Kidney epithelial cell (primary cell): ENCODE results near the gene CORO6. TPM values are rescaled to one million over a fixed set of nuclear protein-coding genes. Genes with fewer than 3 reads are reported as not detected.

Experiments used
- DNase-seq: peaks from one replicate; pipeline ENCODE4 v3.0.0-alpha.2; 2010; ENCODE audit warnings: low read depth
- H3K27me3 ChIP-seq: 2 replicates; pipeline ENCODE4 v1.6.0; 2011; ENCODE audit warnings: low read length; ENCODE audit not compliant: control insufficient read depth, insufficient read depth
- H3K36me3 ChIP-seq: 2 replicates; pipeline ENCODE4 v1.5.1; 2011; ENCODE audit warnings: low read length; ENCODE audit not compliant: control insufficient read depth, insufficient read depth
- H3K4me3 ChIP-seq: 2 replicates; pipeline ENCODE4 v1.5.1; 2011; ENCODE audit warnings: low read depth, mild to moderate bottlenecking, control low read depth, low read length
- total RNA-seq: library from RNA; depleted of rRNA; stranded (reverse); fragments of >200 nt; gene quantifications from 2 replicates; pipeline ENCODE4 v1.2.3, GENCODE V29; 2015
- TF ChIP-seq, protein P1 (sequence below): IDR thresholded peaks from 2 replicates; pipeline ENCODE4 v1.5.1; 2011; ENCODE audit warnings: mild to moderate bottlenecking, moderate library complexity, low read length, control low read depth, inconsistent platforms; ENCODE audit not compliant: insufficient read depth, poor library complexity, severe bottlenecking

Gene CORO6
- total RNA-seq, 1 donor from 2014 or later: 2.2 TPM

DNA sequence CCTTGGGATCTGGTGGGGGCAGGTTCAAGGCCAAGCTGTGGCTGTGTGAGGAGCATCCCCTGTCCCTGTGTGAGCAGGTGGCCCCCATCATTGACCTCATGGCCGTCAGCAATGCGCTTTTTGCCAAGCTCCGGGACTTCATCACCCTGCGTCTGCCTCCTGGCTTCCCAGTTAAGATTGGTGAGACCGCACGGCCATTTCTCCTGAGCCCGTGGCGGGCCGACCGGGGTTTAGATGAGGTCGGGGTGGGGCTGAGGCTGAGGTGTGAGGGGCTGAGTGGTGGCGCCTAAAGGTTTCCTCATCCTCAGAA, 10.7 kb downstream of the CORO6 start:
- H3K4me3 ChIP-seq: no peak overlapping the region
- TF ChIP-seq, protein P1, sequence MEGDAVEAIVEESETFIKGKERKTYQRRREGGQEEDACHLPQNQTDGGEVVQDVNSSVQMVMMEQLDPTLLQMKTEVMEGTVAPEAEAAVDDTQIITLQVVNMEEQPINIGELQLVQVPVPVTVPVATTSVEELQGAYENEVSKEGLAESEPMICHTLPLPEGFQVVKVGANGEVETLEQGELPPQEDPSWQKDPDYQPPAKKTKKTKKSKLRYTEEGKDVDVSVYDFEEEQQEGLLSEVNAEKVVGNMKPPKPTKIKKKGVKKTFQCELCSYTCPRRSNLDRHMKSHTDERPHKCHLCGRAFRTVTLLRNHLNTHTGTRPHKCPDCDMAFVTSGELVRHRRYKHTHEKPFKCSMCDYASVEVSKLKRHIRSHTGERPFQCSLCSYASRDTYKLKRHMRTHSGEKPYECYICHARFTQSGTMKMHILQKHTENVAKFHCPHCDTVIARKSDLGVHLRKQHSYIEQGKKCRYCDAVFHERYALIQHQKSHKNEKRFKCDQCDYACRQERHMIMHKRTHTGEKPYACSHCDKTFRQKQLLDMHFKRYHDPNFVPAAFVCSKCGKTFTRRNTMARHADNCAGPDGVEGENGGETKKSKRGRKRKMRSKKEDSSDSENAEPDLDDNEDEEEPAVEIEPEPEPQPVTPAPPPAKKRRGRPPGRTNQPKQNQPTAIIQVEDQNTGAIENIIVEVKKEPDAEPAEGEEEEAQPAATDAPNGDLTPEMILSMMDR: no peak
- DNase-seq: no peak
- no peaks in the 10 kb centered on the region for H3K36me3 ChIP-seq
- peaks cover 15% of the 10 kb centered on the region for H3K27me3 ChIP-seq

DNA sequence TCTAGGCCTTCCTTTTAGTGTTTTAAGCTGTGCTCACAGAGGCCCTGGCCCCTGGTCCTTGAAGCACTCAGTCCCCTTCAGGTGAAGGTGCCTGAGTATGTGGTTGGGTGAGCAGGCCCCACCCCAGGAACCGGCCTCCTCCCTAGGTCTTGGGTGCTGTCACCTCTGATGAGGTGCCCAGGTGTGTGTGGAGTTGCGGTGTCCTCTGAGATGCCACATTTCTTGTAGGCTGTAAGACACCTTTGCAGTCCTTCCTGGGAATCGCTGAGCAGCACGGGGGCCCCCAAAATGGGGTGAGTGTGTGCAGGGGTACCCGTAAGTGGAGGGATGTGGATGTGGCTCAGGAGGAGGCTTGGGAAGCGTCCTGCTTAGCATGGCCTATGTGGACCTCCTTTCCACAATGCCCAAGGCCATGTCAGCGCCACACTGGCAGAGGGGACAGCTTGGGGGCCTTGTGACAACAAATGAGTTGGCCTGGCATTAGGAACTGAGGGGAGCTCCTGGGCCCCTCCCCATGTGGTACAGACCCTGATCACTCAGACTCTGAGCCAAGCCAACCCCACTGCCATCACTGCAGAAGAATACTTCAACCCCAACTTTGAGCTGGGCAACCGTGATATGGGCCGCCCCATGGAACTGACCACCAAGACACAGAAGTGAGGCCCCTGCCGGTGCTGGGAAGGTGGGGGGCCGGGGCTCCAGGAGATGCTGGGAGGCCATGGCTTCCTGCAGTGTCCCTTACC, 11.2 kb downstream of the CORO6 start:
- no peak for DNase-seq
- TF ChIP-seq, protein P1: no peak
- Histone ChIP-seq H3K36me3 (no peaks in the 10 kb centered on the region), H3K27me3 (peaks cover 10% of the 10 kb centered on the region), H3K4me3 (no peak overlapping the region)

DNA sequence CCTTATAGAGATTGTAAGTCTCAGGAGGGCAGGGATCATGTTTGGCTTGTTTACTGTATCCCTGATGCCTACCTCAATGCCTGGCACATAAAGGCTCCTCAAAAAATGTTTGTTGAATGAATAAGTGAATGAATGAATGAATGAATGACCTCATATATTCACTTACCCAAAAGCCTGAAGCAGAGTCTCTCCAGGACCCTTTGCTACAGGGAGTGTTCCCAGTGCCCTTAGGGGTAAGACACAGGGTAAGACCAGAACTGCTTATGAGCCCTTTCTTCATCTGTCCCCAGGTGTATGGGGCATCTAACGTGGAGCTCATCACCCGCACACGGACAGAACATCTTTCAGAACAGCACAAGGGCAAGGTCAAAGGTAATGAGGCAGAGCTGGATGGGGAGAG, 12.3 kb downstream of the CORO6 start:
- TF ChIP-seq, protein P1: no peak
- DNase-seq: no peak
- peaks cover 6% of the 10 kb centered on the region for H3K27me3 ChIP-seq
- H3K36me3 ChIP-seq: no peaks in the 10 kb centered on the region
- H3K4me3 ChIP-seq: no peak overlapping the region

DNA sequence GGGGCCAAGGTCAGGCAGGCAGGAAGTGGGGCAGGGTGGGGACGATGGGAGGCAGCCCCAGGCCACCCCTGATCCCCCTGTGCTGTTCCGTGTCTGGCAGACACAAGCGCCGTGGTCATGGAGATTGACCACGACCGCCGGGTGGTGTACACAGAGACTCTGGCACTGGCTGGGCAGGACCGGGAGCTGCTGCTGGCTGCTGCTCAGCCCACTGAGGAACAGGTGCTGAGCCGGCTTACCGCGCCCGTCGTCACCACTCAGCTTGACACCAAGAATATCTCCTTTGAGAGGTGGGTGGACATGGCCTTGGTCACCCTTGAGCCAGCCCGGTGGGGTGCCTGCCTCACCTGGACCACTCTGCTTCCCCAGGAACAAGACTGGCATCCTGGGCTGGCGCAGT, 13.7 kb downstream of the CORO6 start:
- Histone ChIP-seq H3K36me3 (no peaks in the 10 kb centered on the region), H3K4me3 (no peak overlapping the region), H3K27me3 (peaks cover 6% of the 10 kb centered on the region)
- DNase-seq: no peak
- TF ChIP-seq, protein P1: no peak

DNA sequence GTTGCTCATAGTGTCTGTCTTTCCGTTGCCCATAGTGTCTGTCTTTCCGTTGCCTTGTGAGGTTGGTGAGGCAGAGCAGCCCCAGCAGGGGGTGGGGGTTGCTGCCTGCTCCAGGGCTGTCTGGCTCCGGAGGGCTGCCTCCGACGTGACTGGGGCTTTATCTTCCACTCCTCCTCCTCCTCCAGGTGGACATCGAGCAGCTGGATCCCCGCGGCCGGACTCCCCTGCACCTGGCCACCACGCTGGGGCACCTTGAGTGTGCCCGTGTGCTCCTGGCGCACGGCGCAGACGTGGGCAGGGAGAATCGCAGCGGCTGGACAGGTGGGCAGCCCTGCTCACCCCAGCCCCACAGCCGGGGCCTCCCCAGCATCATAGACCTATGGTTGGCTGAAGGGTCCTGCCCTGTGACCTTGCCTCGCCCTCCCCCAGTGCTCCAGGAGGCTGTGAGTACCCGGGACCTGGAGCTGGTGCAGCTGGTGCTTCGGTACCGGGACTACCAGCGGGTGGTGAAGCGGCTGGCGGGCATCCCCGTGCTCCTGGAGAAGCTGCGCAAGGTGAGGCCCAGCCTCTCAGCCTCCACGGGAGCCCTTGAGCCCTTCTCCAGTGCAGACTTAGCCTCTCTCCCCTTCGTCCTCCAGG, 15.0 kb downstream of the CORO6 start:
- no peak for DNase-seq
- no peaks in the 10 kb centered on the region for H3K36me3 ChIP-seq
- TF ChIP-seq, protein P1: no peak
- H3K27me3 ChIP-seq: peaks cover 2% of the 10 kb centered on the region
- no peak overlapping the region for H3K4me3 ChIP-seq
